H1 (cell line): ENCODE data around the gene CGNL1. TPM values are rescaled to one million over a fixed set of nuclear protein-coding genes. Genes with fewer than 3 reads are reported as not detected.

Source experiments
- CTCF ChIA-PET: fragments of 300-600 bp; sonication (Branson Sonifier 250); formaldehyde crosslinking; loops from one replicate; lab custom pipeline; 2021; ENCODE audit not compliant: partially characterized antibody; lab: Charles Lee
- POLR2A ChIA-PET: fragments of 300-600 bp; sonication (Branson Sonifier 250); formaldehyde crosslinking; loops from one replicate; lab custom pipeline; 2021; ENCODE audit warnings: inconsistent platforms; ENCODE audit not compliant: partially characterized antibody; lab: Charles Lee
- DNase-seq, 2 experiments: peaks; one replicate each; pipeline versions ENCODE4 v3.0.0 to v3.0.0-alpha.2; 2010 to 2022; ENCODE audit warnings: low spot score in 2 of 2, low read depth in 1 of 2, mixed read lengths in 1 of 2
- FAIRE-seq: peaks from 2 replicates; lab custom pipeline; 2011; peaks lifted over from hg19 to GRCh38; lab: Jason Lieb, UNC
- H2AFZ ChIP-seq: 2 replicates; pipeline ENCODE4 v1.8.1; 2012; ENCODE audit warnings: low read length, inconsistent platforms
- H2AK5ac ChIP-seq: 2 replicates; pipeline ENCODE4 v1.6.1; 2013; ENCODE audit warnings: low read depth, low read length
- H2BK120ac ChIP-seq: replicated peaks from 2 replicates; pipeline ENCODE3; 2013; ENCODE audit warnings: low read depth, low read length, inconsistent platforms
- H2BK12ac ChIP-seq: 2 replicates; pipeline ENCODE4 v1.6.1; 2013; ENCODE audit warnings: low read depth, low read length
- H2BK15ac ChIP-seq: 2 replicates; pipeline ENCODE4 v1.6.1; 2013; ENCODE audit warnings: low read length
- H2BK20ac ChIP-seq: 2 replicates; pipeline ENCODE4 v1.6.1; 2013; ENCODE audit warnings: low read length
- H2BK5ac ChIP-seq: 2 replicates; pipeline ENCODE4 v1.6.1; 2013; ENCODE audit warnings: low read depth, low read length
- H3K14ac ChIP-seq: 2 replicates; pipeline ENCODE4 v1.6.1; 2013; ENCODE audit warnings: inconsistent platforms; ENCODE audit not compliant: insufficient read length
- H3K18ac ChIP-seq: 2 replicates; pipeline ENCODE4 v1.6.1; 2013; ENCODE audit warnings: low read length; ENCODE audit errors: extremely low read depth
- H3K23ac ChIP-seq: 2 replicates; pipeline ENCODE4 v1.6.1; 2013; ENCODE audit warnings: inconsistent platforms; ENCODE audit not compliant: insufficient read length
- H3K23me2 ChIP-seq: 2 replicates; pipeline ENCODE4 v1.6.1; 2013; ENCODE audit warnings: low read depth, low read length
- H3K27ac ChIP-seq: 2 replicates; pipeline ENCODE4 v1.6.1; 2011; ENCODE audit warnings: low read depth, low read length, inconsistent platforms
- H3K27me3 ChIP-seq, 4 experiments: replicated peaks in 1 of 4; 1 replicate in 1 of 4; 2 replicates in 3 of 4; pipeline versions ENCODE4 v1.6.1 to v1.8.1; 2011 to 2013; ENCODE audit warnings: low read length in 3 of 4, mild to moderate bottlenecking in 3 of 4, inconsistent platforms in 2 of 4, mixed read lengths in 2 of 4, moderate library complexity in 1 of 4; ENCODE audit not compliant: control insufficient read depth in 3 of 4, insufficient read depth in 3 of 4; ENCODE audit errors: extremely low read depth in 1 of 4
- H3K36me3 ChIP-seq, 4 experiments: 2 replicates each; pipeline versions ENCODE4 v1.6.1 to v1.8.1; 2011 to 2013; ENCODE audit warnings: mild to moderate bottlenecking in 4 of 4, low read length in 3 of 4, moderate library complexity in 2 of 4, control low read depth in 1 of 4, inconsistent platforms in 1 of 4; ENCODE audit not compliant: insufficient read depth in 4 of 4, control insufficient read depth in 2 of 4
- H3K4ac ChIP-seq: replicated peaks from 2 replicates; pipeline ENCODE3; 2013; ENCODE audit warnings: low read length, low read depth, mixed read lengths, inconsistent platforms; ENCODE audit not compliant: insufficient read length
- H3K4me1 ChIP-seq, 4 experiments: replicated peaks in 1 of 4; 1 replicate in 1 of 4; 2 replicates in 3 of 4; pipeline versions ENCODE4 v1.6.1 to v1.8.1; 2011 to 2013; ENCODE audit warnings: low read length in 3 of 4, inconsistent platforms in 2 of 4, mixed read lengths in 1 of 4; ENCODE audit not compliant: insufficient read depth in 4 of 4, control insufficient read depth in 3 of 4
- H3K4me2 ChIP-seq, 2 experiments: 2 replicates each; pipeline versions ENCODE4 v1.6.1 to v1.8.1; 2011 to 2013; ENCODE audit warnings: low read depth in 2 of 2, low read length in 2 of 2, control low read depth in 1 of 2, inconsistent platforms in 1 of 2, mild to moderate bottlenecking in 1 of 2; ENCODE audit not compliant: insufficient read depth in 1 of 2
- H3K4me3 ChIP-seq, 4 experiments: fragments of 200-600, 300-600 bp in 1 of 4; sonication (generic), shearing (Covaris generic), sonication (Bioruptor Twin) in 1 of 4; 2 replicates each; pipeline versions ENCODE4 v1.5.1 to v1.8.1; 2011 to 2016; ENCODE audit warnings: low read length in 4 of 4, low read depth in 3 of 4, control low read depth in 2 of 4, inconsistent platforms in 2 of 4, mild to moderate bottlenecking in 2 of 4, mixed read lengths in 1 of 4, moderate library complexity in 1 of 4; ENCODE audit not compliant: insufficient read depth in 2 of 4; ENCODE audit errors: extremely low read depth in 1 of 4
- H3K56ac ChIP-seq: replicated peaks from 2 replicates; pipeline ENCODE3; 2013; ENCODE audit warnings: low read depth, mild to moderate bottlenecking, mixed read lengths, low read length, inconsistent platforms; ENCODE audit not compliant: insufficient read length
- H3K79me1 ChIP-seq: 2 replicates; pipeline ENCODE4 v1.6.1; 2013; ENCODE audit warnings: low read depth, low read length, control low read depth
- H3K79me2 ChIP-seq, 2 experiments: 2 replicates each; pipeline versions ENCODE4 v1.6.1 to v1.8.1; 2012 to 2013; ENCODE audit warnings: low read length in 2 of 2, mild to moderate bottlenecking in 2 of 2, inconsistent platforms in 1 of 2; ENCODE audit not compliant: insufficient read depth in 2 of 2, control insufficient read depth in 1 of 2
- H3K9ac ChIP-seq, 4 experiments: replicated peaks in 1 of 4; 1 replicate in 1 of 4; 2 replicates in 3 of 4; pipeline versions ENCODE4 v1.6.1 to v1.8.1; 2011 to 2013; ENCODE audit warnings: low read depth in 3 of 4, low read length in 3 of 4, control low read depth in 2 of 4, mild to moderate bottlenecking in 2 of 4, moderate library complexity in 2 of 4, inconsistent platforms in 1 of 4; ENCODE audit errors: extremely low read depth in 1 of 4
- H3K9me3 ChIP-seq, 2 experiments: 2 replicates each; pipeline versions ENCODE4 v1.6.1 to v1.8.1; 2012 to 2013; ENCODE audit warnings: mild to moderate bottlenecking in 2 of 2, moderate library complexity in 2 of 2, control low read depth in 1 of 2, inconsistent platforms in 1 of 2, low read depth in 1 of 2, low read length in 1 of 2, mixed read lengths in 1 of 2; ENCODE audit not compliant: insufficient read depth in 2 of 2
- H4K20me1 ChIP-seq, 2 experiments: replicated peaks in 1 of 2; 2 replicates each; pipeline versions ENCODE3 to v1.8.1; 2011 to 2013; ENCODE audit warnings: inconsistent platforms in 2 of 2, low read length in 2 of 2, mild to moderate bottlenecking in 1 of 2; ENCODE audit not compliant: insufficient read depth in 2 of 2, control insufficient read depth in 1 of 2
- H4K5ac ChIP-seq: 2 replicates; pipeline ENCODE4 v1.6.1; 2013; ENCODE audit warnings: low read length, low read depth, mixed read lengths, inconsistent platforms; ENCODE audit not compliant: insufficient read length
- H4K8ac ChIP-seq: 2 replicates; pipeline ENCODE4 v1.8.0; 2013; ENCODE audit warnings: mild to moderate bottlenecking, moderate library complexity, low read length, inconsistent platforms; ENCODE audit not compliant: insufficient read depth; ENCODE audit errors: extremely low read depth
- H4K91ac ChIP-seq: replicated peaks from 2 replicates; pipeline ENCODE3; 2013; ENCODE audit warnings: low read length, mixed read lengths, inconsistent platforms; ENCODE audit not compliant: insufficient read length
- ASH2L ChIP-seq: fragments of 200-600, 300-600 bp; sonication (generic); IDR thresholded peaks from one replicate; pipeline ENCODE4 v1.7.1; 2017; ENCODE audit warnings: low read length
- EGR1 ChIP-seq: IDR thresholded peaks from 2 replicates; pipeline ENCODE4 v1.6.1; 2011; ENCODE audit warnings: low read depth, low read length, borderline replicate concordance
- EP300 ChIP-seq, 2 experiments: IDR thresholded peaks; 1 replicate in 1 of 2; 2 replicates in 1 of 2; pipeline ENCODE4 v1.6.1; 2011 to 2012; ENCODE audit warnings: low read depth in 2 of 2, low read length in 2 of 2, mild to moderate bottlenecking in 2 of 2, borderline replicate concordance in 1 of 2, inconsistent platforms in 1 of 2, moderate library complexity in 1 of 2
- EZH2 ChIP-seq: fragments of 200-600 bp; sonication (generic); IDR thresholded peaks from 2 replicates; pipeline ENCODE4 v1.7.1; 2012; ENCODE audit warnings: low read depth, mild to moderate bottlenecking, moderate library complexity, low read length, inconsistent platforms; ENCODE audit not compliant: severe bottlenecking
- JUND ChIP-seq: IDR thresholded peaks from 2 replicates; pipeline ENCODE4 v1.6.1; 2011; ENCODE audit warnings: mild to moderate bottlenecking, improper control_type of control experiment, low read length
- KDM4A ChIP-seq: IDR thresholded peaks from one replicate; pipeline ENCODE4 v1.7.1; 2012; ENCODE audit warnings: low read depth, mild to moderate bottlenecking, moderate library complexity, low read length, inconsistent platforms; ENCODE audit not compliant: severe bottlenecking
- NRF1 ChIP-seq: IDR thresholded peaks from 2 replicates; pipeline ENCODE4 v1.6.1; 2011; ENCODE audit warnings: mild to moderate bottlenecking, low read depth, low read length, improper control_type of control experiment
- PHF8 ChIP-seq: fragments of 200-600 bp; sonication (generic); conservative IDR thresholded peaks from 2 replicates; pipeline ENCODE4 v1.7.1; 2012; ENCODE audit warnings: low read depth, mild to moderate bottlenecking, inconsistent platforms, low read length, moderate library complexity
- POLR2A ChIP-seq, 2 experiments: IDR thresholded peaks; 1 replicate in 1 of 2; 2 replicates in 1 of 2; pipeline ENCODE4 v1.6.1; 2011; ENCODE audit warnings: low read depth in 2 of 2, low read length in 2 of 2, mild to moderate bottlenecking in 2 of 2; ENCODE audit errors: control extremely low read depth in 1 of 2
- POLR2AphosphoS5 ChIP-seq: IDR thresholded peaks from 2 replicates; pipeline ENCODE4 v1.6.1; 2011; ENCODE audit warnings: low read depth, low read length
- SIN3A ChIP-seq, 2 experiments: IDR thresholded peaks in 1 of 2; conservative IDR thresholded peaks in 1 of 2; 2 replicates each; pipeline ENCODE4 v1.6.1; 2011 to 2012; ENCODE audit warnings: low read length in 2 of 2, improper control_type of control experiment in 1 of 2, low read depth in 1 of 2, mild to moderate bottlenecking in 1 of 2
- SIX5 ChIP-seq: IDR thresholded peaks from 2 replicates; pipeline ENCODE4 v1.6.1; 2011; ENCODE audit warnings: mild to moderate bottlenecking, low read depth, low read length
- WGBS, 2 experiments: shearing (Covaris generic) in 1 of 2; methylation state at CpG; one replicate each; pipeline versions ENCODE4 v1.1.6 to v1.1.7; 2013 to 2015; ENCODE audit warnings: low lambda C conversion rate in 2 of 2, mixed read lengths in 2 of 2, inconsistent platforms in 1 of 2, low coverage in 1 of 2, missing lambda C conversion rate in 1 of 2; ENCODE audit not compliant: insufficient replicate concordance in 2 of 2, insufficient coverage in 1 of 2, insufficient read length in 1 of 2; ENCODE audit errors: extremely low coverage in 1 of 2, missing lambda C conversion rate in 1 of 2; 5-methylcytosine and 5-hydroxymethylcytosine counted together
- polyA plus RNA-seq, 7 experiments: library from polyadenylated mRNA; depleted of rRNA in 3 of 7; stranded (reverse) in 5 of 7; unstranded in 2 of 7; fragments of >200 nt in 5 of 7; fragments of 200-250 nt in 2 of 7; gene quantifications; 1 replicate in 5 of 7; 2 replicates in 1 of 7; 4 replicates in 1 of 7; pipeline versions ENCODE4 v1.2.1 to v1.2.3, GENCODE V29; 2011 to 2013; ENCODE audit warnings: missing spikeins in 2 of 7, mixed read lengths in 2 of 7
- total RNA-seq: library from RNA; stranded (reverse); fragmentation: NEBNext Ultra II Directional; extraction: Animal tissue kit (Norgen Biotek cat#: 25700); gene quantifications from 2 replicates; pipeline ENCODE4 v1.2.1, GENCODE V29; 2021

CGNL1 gene
- total and polyA plus RNA-seq, 2 of the 8 experiments (the other 6 are each of a cell fraction or from before 2014, with no cell fraction given), result 21.8 to 75.6 TPM

DNA sequence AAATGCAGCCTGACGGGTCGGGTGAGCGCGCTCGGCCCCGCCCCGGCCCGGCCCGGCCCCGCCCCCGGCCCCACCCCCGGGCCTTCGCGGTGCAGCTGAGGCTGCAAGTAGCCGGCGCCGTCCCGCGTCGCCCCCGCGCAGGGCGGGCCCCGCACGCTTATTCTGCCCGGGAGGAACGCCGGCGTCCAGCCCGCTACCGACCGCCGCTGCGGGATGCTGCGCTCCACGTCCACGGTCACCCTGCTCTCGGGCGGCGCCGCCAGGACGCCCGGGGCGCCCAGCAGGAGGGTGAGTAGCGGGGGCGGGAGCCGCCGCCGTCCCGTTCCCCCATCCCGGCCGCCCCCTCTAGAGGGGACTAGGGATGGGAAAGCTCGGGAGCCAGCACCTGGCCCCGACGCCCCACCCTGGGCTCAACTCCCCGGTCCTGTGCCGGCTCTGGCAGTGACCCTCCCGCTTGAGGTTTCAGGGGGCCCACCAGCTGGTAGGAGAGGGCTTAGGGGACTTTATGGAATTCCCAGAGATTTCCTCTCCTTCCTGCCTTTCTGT is 215.6 kb downstream of the CGNL1 start, which contains the start of gene MYZAP:
Gene MYZAP (plus strand): TSS at position 83 of the 546 bp plus-strand sequence. CDS start 131 bp downstream, at position 214.
- H4K91ac ChIP-seq, result no peak within 1 kb of the TSS
- no peak within 1 kb of the TSS for H3K56ac ChIP-seq
- peaks cover 5% of the 10 kb centered on the region; the same call in 1 of the 2 replicates for H3K23me2 ChIP-seq
- H3K9me3 ChIP-seq, result no peaks in the 10 kb centered on the region
- no peak within 1 kb of the TSS for H2BK20ac ChIP-seq
- H3K79me2 ChIP-seq, result no peaks in the 10 kb centered on the region
- H4K20me1 ChIP-seq, result no peaks in the 10 kb centered on the region
- H3K27me3 ChIP-seq, result peaks cover 0 to 18% (median 10%) of the 10 kb centered on the region in 4 experiments; a peak in 4 of 7 replicates
- H3K4ac ChIP-seq, result no peak within 1 kb of the TSS
- CTCF ChIA-PET, result interaction anchor here (0.6 to 4.4 kb wide), 2 partner anchors 12 to 30 kb away, joined by 3 to 19 read pairs; no protein-coding TSS in a partner anchor
- H2BK15ac ChIP-seq, result no peak within 1 kb of the TSS
- no peak within 1 kb of the TSS for H2BK12ac ChIP-seq
- H3K27ac ChIP-seq, result no peak within 1 kb of the TSS
- H3K4me1 ChIP-seq, result peaks cover 4 to 7% (median 4%) of the 10 kb centered on the region in 4 experiments; a peak in 6 of 7 replicates
- H3K23ac ChIP-seq, result no peak within 1 kb of the TSS
- H3K14ac ChIP-seq, result no peak within 1 kb of the TSS
- no peak within 1 kb of the TSS for H3K9ac ChIP-seq
- H3K36me3 ChIP-seq, result no peaks in the 10 kb centered on the region
- TF ChIP-seq PHF8 (peak; percentile 40; the same call in 1 of the 2 replicates), NRF1 (no peak), POLR2A (IDR thresholded peaks at IDR 0.05; ENCODE audit: control extremely low read depth in 1 of 2, low read depth in 2 of 2, low read length in 2 of 2) (no peak), EGR1 (peak; percentile 58; the same call in 1 of the 2 replicates), KDM4A (peak; percentile 97), SIX5 (no peak), JUND (no peak), ASH2L (peak; percentile 78), POLR2AphosphoS5 (no peak), EP300 (IDR thresholded peaks at IDR 0.05; ENCODE audit: borderline replicate concordance in 1 of 2, low read depth in 2 of 2, low read length in 2 of 2) (no peak), EZH2 (peak; percentile 13), SIN3A (conservative IDR thresholded peaks at IDR 0.05 in 1 of 2, IDR thresholded peaks at IDR 0.05 in 1 of 2; ENCODE audit: low read depth in 1 of 2, low read length in 2 of 2) (0 out of 4 replicates have a peak, but pooled peaks of 1 of the 2 experiments have one; percentile 34)
- H2BK5ac ChIP-seq, result peak within 1 kb of the TSS; percentile 32; the same call in 1 of the 2 replicates
- H3K4me2 ChIP-seq, result peak within 1 kb of the TSS; percentile 85
- H4K8ac ChIP-seq, result peak within 1 kb of the TSS; percentile 25
- H3K18ac ChIP-seq, result peak within 1 kb of the TSS; percentile 20; the same call in 1 of the 2 replicates
- peak within 1 kb of the TSS; percentile 91; the same call in 1 of the 2 replicates for H2AFZ ChIP-seq
- no peak for FAIRE-seq
- WGBS, 2 experiments, result 1% methylated on average over 14 of the region's 58 CpGs; no CpG with 5 or more reads in 1 of the 2 experiments
- H2BK120ac ChIP-seq, result no peak within 1 kb of the TSS
- H2AK5ac ChIP-seq, result no peak within 1 kb of the TSS
- peak within 1 kb of the TSS; percentile 64 to 80 (median 73) for H3K4me3 ChIP-seq
- POLR2A ChIA-PET, result interaction anchor here (1.4 kb wide), 1 partner anchor 39 kb away, joined by 3 read pairs; no protein-coding TSS in a partner anchor
- H4K5ac ChIP-seq, result no peak within 1 kb of the TSS
- peak in 1 of 2 experiments; percentile 74 for DNase-seq
- H3K79me1 ChIP-seq, result no peaks in the 10 kb centered on the region; the same call in 1 of the 2 replicates
